ENCODE data around the gene PES1.
"Not testable (repeated sequence)": the region's sequence is repeated elsewhere in the genome, so short reads cannot be mapped to it uniquely, and the experiment has no call there.

The PES1 gene

GRCh38 chr22:30553971-30554370 lies 37.7 kb downstream of the PES1 start:
- no peak for DNase-seq (ENCODE audit: low read depth)

GRCh38 chr22:30552719-30553118 lies 39.0 kb downstream of the PES1 start:
- no peak for DNase-seq (ENCODE audit: low read depth)

- DNase-seq (ENCODE audit: low read depth) = not testable (repeated sequence)
These were observed 39.9 kb downstream of the PES1 start for GRCh38 chr22:30551813-30552212.

GRCh38 chr22:30547188-30547587 lies 44.5 kb downstream of the PES1 start:
- no peak for DNase-seq (ENCODE audit: low read depth)

- no peak for DNase-seq (ENCODE audit: low read depth)
These were observed 45.1 kb downstream of the PES1 start, which contains the start of gene SEC14L6 for GRCh38 chr22:30546616-30547015. TSS of gene SEC14L6 (minus strand) at chr22:30546741. CDS start at chr22:30546682, 59 bp downstream.

- no peak for DNase-seq (ENCODE audit: low read depth)
These were observed 48.9 kb downstream of the PES1 start for GRCh38 chr22:30542811-30543188.

GRCh38 chr22:30541961-30542810 lies 49.5 kb downstream of the PES1 start:
- peak; percentile 27 for DNase-seq (ENCODE audit: low read depth)

GRCh38 chr22:30541511-30541910 lies 50.2 kb downstream of the PES1 start:
- not testable (repeated sequence) for DNase-seq (ENCODE audit: low read depth)

GRCh38 chr22:30539368-30539767 lies 52.3 kb downstream of the PES1 start:
- DNase-seq (ENCODE audit: low read depth) = no peak

- peak; percentile 44 for DNase-seq (ENCODE audit: low read depth)
These were observed 53.4 kb downstream of the PES1 start for GRCh38 chr22:30538280-30538679.

GRCh38 chr22:30537083-30537731 lies 54.5 kb downstream of the PES1 start:
- no peak for DNase-seq (ENCODE audit: low read depth)

GRCh38 chr22:30535182-30535581 lies 56.5 kb downstream of the PES1 start:
- DNase-seq (ENCODE audit: low read depth) = no peak

- DNase-seq (ENCODE audit: low read depth) = no peak
These were observed 59.8 kb downstream of the PES1 start for GRCh38 chr22:30531651-30532608.

- DNase-seq (ENCODE audit: low read depth) = no peak
These were observed 65.1 kb downstream of the PES1 start for GRCh38 chr22:30526656-30527055.

Data from ELR (cell line).